Measurements from ENCODE around the gene C19orf53.
"Not testable (repeated sequence)": the region's sequence is repeated elsewhere in the genome, so short reads cannot be mapped to it uniquely, and the experiment has no call there.

The C19orf53 gene

GRCh38 chr19:13784731-13785452 lies 10.6 kb downstream of the C19orf53 start:
- no peak overlapping the region for H3K27ac ChIP-seq
- TF ChIP-seq ZFX (IDR thresholded peaks at IDR 0.05), result no peak
- TF ChIP-seq CTCF (conservative IDR thresholded peaks at IDR 0.05), result peak; percentile 75

GRCh38 chr19:13788991-13789390 lies 14.7 kb downstream of the C19orf53 start:
- no peak for TF ChIP-seq ZFX (IDR thresholded peaks at IDR 0.05)
- no peak for TF ChIP-seq CTCF (conservative IDR thresholded peaks at IDR 0.05)

GRCh38 chr19:13790354-13790753 lies 16.1 kb downstream of the C19orf53 start:
- no peak overlapping the region for H3K27ac ChIP-seq
- TF ChIP-seq CTCF (conservative IDR thresholded peaks at IDR 0.05) (no peak), ZFX (IDR thresholded peaks at IDR 0.05) (no peak)

More at GRCh38 chr19:13788991-13789390, 14.7 kb downstream of the C19orf53 start:
- H3K27ac ChIP-seq, result no peak overlapping the region

- not testable (repeated sequence) for H3K27ac ChIP-seq
These were observed 19.1 kb downstream of the C19orf53 start for GRCh38 chr19:13793317-13793716.

GRCh38 chr19:13794398-13794756 lies 20.1 kb downstream of the C19orf53 start:
- TF ChIP-seq ZFX (IDR thresholded peaks at IDR 0.05) (no peak), CTCF (conservative IDR thresholded peaks at IDR 0.05) (no peak)
- peak overlapping the region; percentile 64 for H3K27ac ChIP-seq

- TF ChIP-seq CTCF (conservative IDR thresholded peaks at IDR 0.05), result no peak
- no peak for TF ChIP-seq ZFX (IDR thresholded peaks at IDR 0.05)
- H3K27ac ChIP-seq, result peak within 1 kb of the TSS; percentile 64
These were observed 20.7 kb downstream of the C19orf53 start, which contains the start of gene ZSWIM4 for GRCh38 chr19:13794757-13795589. ZSWIM4 (plus strand) TSS chr19:13795443; CDS start chr19:13795649, 206 bp downstream.

GRCh38 chr19:13795595-13796300 lies 21.5 kb downstream of the C19orf53 start:
- peak; percentile 47; the same call in 1 of the 2 replicates for TF ChIP-seq ZFX (IDR thresholded peaks at IDR 0.05)
- TF ChIP-seq CTCF (conservative IDR thresholded peaks at IDR 0.05), result no peak
- H3K27ac ChIP-seq, result peak overlapping the region; percentile 64

Measured in C4-2B (cell line).